Aorta (tissue), 5 donors: ENCODE results near the gene PTGDS. TPM values are rescaled to one million over a fixed set of nuclear protein-coding genes. Genes with fewer than 3 reads are reported as not detected.

Source experiments
- ATAC-seq: fragments of 200-7000 bp; cut with Tn5 transposase; one replicate; pipeline ENCODE4 v1.9.1; 2022; ENCODE audit warnings: moderate library complexity; ENCODE audit not compliant: low FRiP score
- DNase-seq, 2 donors: peaks; one replicate each; pipeline ENCODE4 v3.0.0-alpha.2; 2020
- H3K27ac ChIP-seq, 2 donors: one replicate each; pipeline ENCODE4 v1.5.1; 2013; ENCODE audit warnings: low read length in 2 of 2, mild to moderate bottlenecking in 2 of 2, moderate library complexity in 2 of 2, control low read depth in 1 of 2, inconsistent platforms in 1 of 2, low read depth in 1 of 2
- H3K27me3 ChIP-seq, 2 donors: one replicate each; pipeline ENCODE4 v1.6.1; 2013; ENCODE audit warnings: control low read depth in 1 of 2, low read length in 1 of 2, mild to moderate bottlenecking in 1 of 2, moderate library complexity in 1 of 2; ENCODE audit not compliant: insufficient read depth in 2 of 2, control insufficient read depth in 1 of 2
- H3K36me3 ChIP-seq, 2 donors: one replicate each; pipeline ENCODE4 v1.6.1; 2013; ENCODE audit warnings: control low read depth in 1 of 2, low read length in 1 of 2, mild to moderate bottlenecking in 1 of 2; ENCODE audit not compliant: insufficient read depth in 2 of 2, control insufficient read depth in 1 of 2
- H3K4me1 ChIP-seq, 2 donors: one replicate each; pipeline ENCODE4 v1.6.1; 2013; ENCODE audit warnings: low read length in 2 of 2, control low read depth in 1 of 2, mild to moderate bottlenecking in 1 of 2, moderate library complexity in 1 of 2; ENCODE audit not compliant: insufficient read depth in 2 of 2, control insufficient read depth in 1 of 2
- H3K4me3 ChIP-seq, 2 donors: one replicate each; pipeline ENCODE4 v1.5.1; 2013; ENCODE audit warnings: low read length in 2 of 2, control low read depth in 1 of 2, mild to moderate bottlenecking in 1 of 2
- H3K9me3 ChIP-seq: one replicate; pipeline ENCODE4 v1.6.1; 2013; ENCODE audit warnings: mild to moderate bottlenecking, low read length; ENCODE audit not compliant: control insufficient read depth
- whole genome bisulfite sequencing, 2 donors: extraction: QIAGEN DNeasy Blood & Tissue Kit; methylation state at CpG; one replicate each; pipeline ENCODE4 v1.1.7; 2013; 5-methylcytosine and 5-hydroxymethylcytosine counted together
- intact Hi-C, 2 donors: fragments of 100-400 bp; cut with DNase I; formaldehyde crosslinking; loops; one replicate each; pipeline versions ENCODE4 v1.14.2 to v1.15.0; 2022
- polyA plus RNA-seq, 2 donors: library from polyadenylated mRNA; stranded (reverse); fragments of 200-250 nt; gene quantifications; one replicate each; pipeline ENCODE4 v1.2.3, GENCODE V29; 2013
- total RNA-seq, 2 donors: library from RNA; stranded (reverse); fragmentation: NEBNext Ultra II Directional; extraction: Animal tissue kit (Norgen Biotek cat#: 25700); gene quantifications; one replicate each; pipeline ENCODE4 v1.2.1, GENCODE V29; 2021
- donor health status: healthy with polysubstance abuse.
- donor health status: Bipolar disorder and iron deficiency.
- donor health status: DM: no; HTN: no; CAD: no.
- donor health status: DM: no; HTN: no; CAD: no.
- donor health status: DM: yes; HTN: yes; CAD: no.

PTGDS gene
- total and polyA plus RNA-seq, 4 donors = 12.2 to 145 (median 71.0) TPM

- Histone ChIP-seq H3K4me3 (no peak overlapping the region), H3K27ac (no peak overlapping the region), H3K4me1 (no peaks in the 10 kb centered on the region), H3K27me3 (no peaks in the 10 kb centered on the region), H3K9me3 (no peaks in the 10 kb centered on the region), H3K36me3 (no peaks in the 10 kb centered on the region)
- 90 to 92% methylated on average over 27 to 29 of the region's 29 CpGs for WGBS, 2 donors
- ATAC-seq (no peak), DNase-seq (no peak)
- intact Hi-C loops = no loop called here
Observed at GRCh38 chr9:136973618-136974617, 3.4 kb upstream of the PTGDS start.

DNA sequence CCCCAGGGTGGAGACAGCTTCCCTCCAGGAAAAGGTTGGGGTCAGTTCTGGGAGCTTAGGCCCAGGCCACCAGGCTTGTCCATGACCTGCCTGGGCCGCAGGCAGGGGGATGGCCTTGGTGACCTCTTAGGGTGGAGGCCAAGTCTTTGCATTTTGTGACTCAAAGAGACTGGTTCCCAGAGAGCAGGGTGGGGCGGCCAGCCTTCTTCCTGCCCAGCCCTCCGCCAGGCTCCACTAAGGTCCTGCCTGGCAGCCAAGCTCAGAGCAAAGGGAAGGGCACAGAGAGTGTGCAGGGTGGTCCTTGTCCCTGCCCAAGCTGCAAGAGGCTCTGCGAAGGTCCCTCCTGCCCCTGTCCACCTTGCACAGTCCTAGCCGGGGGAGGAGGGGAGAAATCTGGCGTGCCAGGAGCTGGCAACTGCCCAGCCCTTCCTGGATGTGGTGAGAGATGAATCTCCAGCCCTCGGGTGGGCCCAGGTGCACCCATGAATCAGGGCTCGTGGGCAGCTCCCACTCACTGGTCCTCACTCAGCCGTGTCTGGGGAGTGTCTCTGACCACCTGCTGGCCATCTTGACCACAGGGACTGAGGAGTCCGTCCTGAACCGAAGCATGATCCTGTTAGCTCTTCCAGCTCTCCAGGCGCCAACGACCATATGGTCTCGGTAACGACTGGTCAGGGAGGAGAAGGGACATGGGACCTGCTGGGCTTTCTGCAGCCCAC lies 2.3 kb upstream of the PTGDS start:
- DNase-seq (no peak), ATAC-seq (no peak)
- Histone ChIP-seq H3K4me3 (no peak overlapping the region), H3K9me3 (no peaks in the 10 kb centered on the region), H3K4me1 (no peaks in the 10 kb centered on the region), H3K36me3 (no peaks in the 10 kb centered on the region), H3K27ac (no peak overlapping the region), H3K27me3 (no peaks in the 10 kb centered on the region)
- WGBS, 2 donors = 78 to 79% methylated on average over 14 to 15 of the region's 15 CpGs
- intact Hi-C loops = no loop called here

GRCh38 chr9:136975644-136976043 lies 1.7 kb upstream of the PTGDS start:
- DNase-seq (no peak), ATAC-seq (no peak)
- Histone ChIP-seq H3K27me3 (no peaks in the 10 kb centered on the region), H3K36me3 (no peaks in the 10 kb centered on the region), H3K4me1 (no peaks in the 10 kb centered on the region), H3K4me3 (no peak overlapping the region), H3K27ac (no peak overlapping the region), H3K9me3 (no peaks in the 10 kb centered on the region)
- intact Hi-C loops = no loop called here
- 51 to 61% methylated on average over 8 to 14 of the region's 14 CpGs for WGBS, 2 donors

DNA sequence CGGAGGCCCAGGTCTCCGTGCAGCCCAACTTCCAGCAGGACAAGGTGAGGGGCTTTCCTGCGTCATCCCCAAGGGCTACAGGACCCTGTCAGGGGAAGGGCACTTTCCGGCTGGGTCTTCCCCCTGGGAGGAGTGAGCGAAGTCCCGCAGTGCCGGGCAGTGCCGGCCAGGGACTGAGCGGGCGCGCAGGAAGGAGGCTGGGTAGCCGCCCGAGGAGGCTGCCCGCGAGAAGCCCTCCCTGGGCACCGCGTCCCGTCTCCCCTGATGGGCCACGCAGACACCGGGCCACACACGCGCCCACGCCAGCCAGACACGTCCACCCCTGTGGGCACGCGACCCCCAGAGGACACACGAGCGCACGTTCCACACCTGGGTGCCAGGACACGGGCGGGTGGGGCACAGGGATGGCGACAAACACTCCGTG lies 357 bp downstream of the PTGDS start:
- ATAC-seq (no peak), DNase-seq (no peak)
- no peaks in the 10 kb centered on the region for H3K27me3 ChIP-seq
- peak overlapping the region in 1 of 2 donors; percentile 18 for H3K4me3 ChIP-seq
- no peaks in the 10 kb centered on the region for H3K9me3 ChIP-seq
- no peak overlapping the region for H3K27ac ChIP-seq
- no peaks in the 10 kb centered on the region for H3K4me1 ChIP-seq
- 13 to 14% methylated on average over 22 to 33 of the region's 33 CpGs for WGBS, 2 donors
- intact Hi-C loops = no loop called here
- no peaks in the 10 kb centered on the region for H3K36me3 ChIP-seq

DNA sequence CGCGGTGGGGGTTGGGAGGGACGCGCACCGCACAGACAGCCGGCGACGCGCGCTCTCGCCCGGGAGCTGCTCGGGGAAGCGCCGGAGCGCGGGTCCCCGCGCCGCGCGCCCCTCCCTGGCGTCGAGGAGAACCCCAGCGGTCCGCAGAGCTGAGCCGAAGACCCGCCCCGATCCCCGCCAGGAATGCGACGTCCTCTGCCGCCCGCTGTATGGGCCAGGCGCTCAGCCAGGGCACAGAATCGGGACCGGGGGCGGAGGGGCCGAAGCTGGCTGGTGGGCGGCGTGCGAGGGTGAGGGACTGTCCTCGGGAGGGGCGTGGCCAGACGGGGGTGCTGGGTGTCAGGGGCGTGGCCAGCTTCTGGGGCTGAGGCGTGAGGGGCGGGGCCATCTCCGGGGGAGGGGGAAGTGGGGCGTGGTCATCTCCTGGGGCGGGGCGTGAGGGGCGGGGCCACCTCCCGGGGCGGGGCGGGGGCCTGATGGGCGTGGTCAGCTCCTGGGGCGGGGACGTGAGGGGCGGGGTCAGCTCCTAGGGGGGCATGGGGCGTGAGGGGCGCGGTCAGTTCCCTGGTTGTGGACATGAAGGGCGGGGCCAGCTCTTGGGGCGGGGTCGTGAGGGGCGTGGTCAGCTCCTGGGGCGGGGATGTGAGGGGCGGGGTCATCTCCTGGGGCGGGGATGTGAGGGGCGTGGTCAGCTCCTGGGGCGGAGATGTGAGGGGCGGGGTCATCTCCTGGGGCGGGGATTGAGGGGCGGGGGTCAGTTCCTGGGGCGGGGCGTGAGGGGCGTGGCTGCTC lies 965 bp downstream of the PTGDS start:
- DNase-seq = peak; percentile 80 to 91
- H3K4me3 ChIP-seq = peak overlapping the region in 1 of 2 donors; percentile 18
- intact Hi-C loops = no loop called here
- WGBS, 2 donors = 2 to 4% methylated on average over 60 to 78 of the region's 78 CpGs
- no peaks in the 10 kb centered on the region for H3K27me3 ChIP-seq
- ATAC-seq = peak; percentile 76
- H3K27ac ChIP-seq = no peak overlapping the region
- no peaks in the 10 kb centered on the region for H3K36me3 ChIP-seq
- no peaks in the 10 kb centered on the region for H3K9me3 ChIP-seq
- no peaks in the 10 kb centered on the region for H3K4me1 ChIP-seq

DNA sequence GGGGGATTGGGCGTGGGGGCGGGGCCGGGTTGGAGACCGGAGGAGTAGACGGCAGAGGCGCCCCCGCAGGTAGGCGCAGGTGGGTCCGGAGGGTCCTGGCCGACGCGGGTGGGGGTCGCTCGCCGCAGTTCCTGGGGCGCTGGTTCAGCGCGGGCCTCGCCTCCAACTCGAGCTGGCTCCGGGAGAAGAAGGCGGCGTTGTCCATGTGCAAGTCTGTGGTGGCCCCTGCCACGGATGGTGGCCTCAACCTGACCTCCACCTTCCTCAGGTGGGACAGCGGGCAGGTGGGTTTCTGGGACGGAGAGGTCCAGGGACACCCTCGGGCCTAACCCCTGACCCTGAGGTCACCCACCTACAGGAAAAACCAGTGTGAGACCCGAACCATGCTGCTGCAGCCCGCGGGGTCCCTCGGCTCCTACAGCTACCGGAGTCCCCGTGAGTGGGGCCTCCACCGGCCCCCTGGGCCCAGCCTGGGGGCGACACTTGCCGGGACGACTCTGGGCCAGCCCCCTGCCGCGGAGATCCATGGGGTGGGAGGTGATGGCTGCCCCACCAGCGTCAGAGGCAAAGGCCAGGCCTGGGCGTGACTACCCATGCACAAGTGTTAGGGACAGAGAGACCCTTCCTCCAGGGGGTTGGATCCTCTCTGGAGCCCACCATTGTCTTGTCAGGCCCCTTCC lies 1.7 kb downstream of the PTGDS start:
- intact Hi-C loops = no loop called here
- no peak overlapping the region for H3K27ac ChIP-seq
- ATAC-seq = no peak
- WGBS, 2 donors = 59 to 72% methylated on average over 24 to 41 of the region's 41 CpGs
- no peaks in the 10 kb centered on the region for H3K36me3 ChIP-seq
- H3K9me3 ChIP-seq = no peaks in the 10 kb centered on the region
- no peaks in the 10 kb centered on the region for H3K27me3 ChIP-seq
- no peak overlapping the region for H3K4me3 ChIP-seq
- H3K4me1 ChIP-seq = no peaks in the 10 kb centered on the region
- DNase-seq = peak in 1 of 2 donors; percentile 87

DNA sequence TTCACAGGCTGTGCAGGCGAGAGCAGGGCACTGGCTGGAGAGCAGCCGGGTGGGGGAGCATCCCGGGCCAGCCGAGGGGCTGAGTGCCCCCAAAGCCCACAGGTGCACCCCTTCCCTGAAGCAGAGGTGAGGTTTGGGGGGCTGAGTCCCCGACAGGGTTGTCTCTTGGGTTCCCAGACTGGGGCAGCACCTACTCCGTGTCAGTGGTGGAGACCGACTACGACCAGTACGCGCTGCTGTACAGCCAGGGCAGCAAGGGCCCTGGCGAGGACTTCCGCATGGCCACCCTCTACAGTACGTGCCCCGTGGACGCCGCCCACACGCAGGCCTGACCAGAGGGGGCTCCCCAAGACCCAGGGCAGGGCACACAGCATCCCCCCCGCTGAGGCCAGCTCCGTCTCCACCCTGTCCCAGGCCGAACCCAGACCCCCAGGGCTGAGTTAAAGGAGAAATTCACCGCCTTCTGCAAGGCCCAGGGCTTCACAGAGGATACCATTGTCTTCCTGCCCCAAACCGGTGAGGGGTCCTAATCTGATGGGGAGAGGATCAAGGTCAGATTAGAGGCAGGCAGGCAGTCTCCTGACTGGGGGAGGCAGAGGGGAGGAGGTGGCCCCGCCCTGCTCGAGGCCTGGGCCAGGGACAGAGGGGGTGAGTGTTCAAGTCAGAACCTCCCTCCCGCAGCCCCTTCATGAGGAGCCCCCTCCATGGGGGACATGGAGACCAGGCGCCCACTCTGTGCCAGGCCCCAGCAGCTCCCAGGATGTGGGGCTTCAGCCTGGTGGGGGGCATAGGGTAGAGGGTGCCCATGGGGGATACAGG lies 2.7 kb downstream of the PTGDS start:
- ATAC-seq = no peak
- no peak overlapping the region for H3K27ac ChIP-seq
- WGBS, 2 donors = 91 to 92% methylated on average over 23 to 26 of the region's 26 CpGs
- no peaks in the 10 kb centered on the region for H3K4me1 ChIP-seq
- no peaks in the 10 kb centered on the region for H3K9me3 ChIP-seq
- no peak for DNase-seq
- no peaks in the 10 kb centered on the region for H3K36me3 ChIP-seq
- H3K27me3 ChIP-seq = no peaks in the 10 kb centered on the region
- intact Hi-C loops = no loop called here
- no peak overlapping the region for H3K4me3 ChIP-seq
